GM18870 (cell line): ENCODE data around the gene CLEC16A.

ENCODE experiments used
- ATAC-seq: cut with Tn5 transposase; IDR thresholded peaks from one replicate; pipeline ENCODE4 v1.9.1; 2021; ENCODE audit warnings: moderate library complexity; ENCODE audit not compliant: unreplicated experiment

CLEC16A gene

GRCh38 chr16:11147754-11148444, 203.5 kb downstream of the CLEC16A start:
- ATAC-seq = no peak

- ATAC-seq = no peak
Measured at GRCh38 chr16:11149011-11149616, 204.8 kb downstream of the CLEC16A start.

GRCh38 chr16:11150190-11150589, 205.8 kb downstream of the CLEC16A start:
- ATAC-seq = no peak

GRCh38 chr16:11151156-11151884, 207.0 kb downstream of the CLEC16A start:
- ATAC-seq = no peak

GRCh38 chr16:11151885-11152629, 207.7 kb downstream of the CLEC16A start:
- no peak for ATAC-seq

- ATAC-seq = no peak
Measured at GRCh38 chr16:11152677-11153331, 208.4 kb downstream of the CLEC16A start.

GRCh38 chr16:11155284-11155806, 211.0 kb downstream of the CLEC16A start:
- no peak for ATAC-seq

- no peak for ATAC-seq
Measured at GRCh38 chr16:11156401-11156800, 212.0 kb downstream of the CLEC16A start.

GRCh38 chr16:11157143-11157542, 212.8 kb downstream of the CLEC16A start:
- ATAC-seq = no peak

- no peak for ATAC-seq
Measured at GRCh38 chr16:11158018-11158417, 213.7 kb downstream of the CLEC16A start.

- no peak for ATAC-seq
Measured at GRCh38 chr16:11159282-11159681, 214.9 kb downstream of the CLEC16A start.

- ATAC-seq = no peak
Measured at GRCh38 chr16:11160676-11161115, 216.3 kb downstream of the CLEC16A start.

- ATAC-seq = no peak
Measured at GRCh38 chr16:11161439-11161838, 217.1 kb downstream of the CLEC16A start.

GRCh38 chr16:11161974-11162373, 217.6 kb downstream of the CLEC16A start:
- no peak for ATAC-seq

- ATAC-seq = no peak
Measured at GRCh38 chr16:11162586-11163268, 218.4 kb downstream of the CLEC16A start.

- no peak for ATAC-seq
Measured at GRCh38 chr16:11163761-11164261, 219.4 kb downstream of the CLEC16A start.

GRCh38 chr16:11164482-11165270, 220.3 kb downstream of the CLEC16A start:
- no peak for ATAC-seq

- ATAC-seq = no peak
Measured at GRCh38 chr16:11165349-11165748, 221.0 kb downstream of the CLEC16A start.
